DLD1 (cell line): ENCODE results near the gene MED9.

ENCODE experiments used
- in situ Hi-C: cut with HindIII; loops from 2 replicates; pipeline ENCODE4 v1.10.0; 2017; ENCODE audit warnings: low sequenced_read_pairs

MED9 gene

DNA sequence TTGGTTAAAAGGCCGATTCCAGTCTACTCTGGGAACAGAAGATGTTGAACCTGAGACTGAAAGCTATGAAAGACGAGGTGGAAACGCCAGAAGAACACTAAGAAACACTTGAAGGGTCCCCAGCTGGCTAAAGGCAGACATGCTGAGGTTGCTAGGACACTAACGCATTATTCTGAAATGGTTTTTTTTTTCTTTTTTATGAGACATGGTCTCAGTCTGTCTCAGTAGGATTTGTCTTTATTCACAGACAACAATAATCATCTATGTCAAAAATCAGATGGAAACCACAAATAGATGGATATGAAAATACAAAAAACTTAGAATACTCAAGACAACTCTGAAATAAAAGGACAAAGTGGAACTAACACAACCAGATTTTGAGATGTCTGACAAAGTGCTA is 54.4 kb downstream of the MED9 start:
- in situ Hi-C loops = no loop called here

GRCh38 chr17:17532991-17533390 is 56.2 kb downstream of the MED9 start:
- in situ Hi-C loops = no loop called here

GRCh38 chr17:17533901-17534441 is 57.2 kb downstream of the MED9 start:
- in situ Hi-C loops = no loop called here

GRCh38 chr17:17535957-17536356 is 59.2 kb downstream of the MED9 start:
- in situ Hi-C loops = no loop called here

DNA sequence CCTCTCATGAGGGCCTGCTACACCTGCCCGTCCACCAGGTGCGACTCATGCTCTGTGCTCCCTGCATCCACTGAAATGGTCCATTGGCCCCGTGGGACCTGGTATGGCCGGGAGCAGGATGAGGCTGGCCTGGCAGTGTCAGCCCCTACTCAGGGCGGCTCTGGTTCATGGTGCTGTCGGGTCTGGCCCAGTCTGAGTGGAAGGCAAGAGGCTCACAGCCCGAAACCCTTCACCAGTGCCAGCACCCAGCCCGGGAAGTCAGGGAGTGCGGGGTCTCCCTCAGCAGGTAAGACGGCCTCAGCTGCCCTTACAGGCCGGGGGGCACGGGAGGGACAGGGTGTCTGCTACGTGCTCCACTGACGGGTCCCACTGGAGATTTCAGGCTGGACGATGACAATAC is 59.9 kb downstream of the MED9 start:
- in situ Hi-C loops = no loop called here

DNA sequence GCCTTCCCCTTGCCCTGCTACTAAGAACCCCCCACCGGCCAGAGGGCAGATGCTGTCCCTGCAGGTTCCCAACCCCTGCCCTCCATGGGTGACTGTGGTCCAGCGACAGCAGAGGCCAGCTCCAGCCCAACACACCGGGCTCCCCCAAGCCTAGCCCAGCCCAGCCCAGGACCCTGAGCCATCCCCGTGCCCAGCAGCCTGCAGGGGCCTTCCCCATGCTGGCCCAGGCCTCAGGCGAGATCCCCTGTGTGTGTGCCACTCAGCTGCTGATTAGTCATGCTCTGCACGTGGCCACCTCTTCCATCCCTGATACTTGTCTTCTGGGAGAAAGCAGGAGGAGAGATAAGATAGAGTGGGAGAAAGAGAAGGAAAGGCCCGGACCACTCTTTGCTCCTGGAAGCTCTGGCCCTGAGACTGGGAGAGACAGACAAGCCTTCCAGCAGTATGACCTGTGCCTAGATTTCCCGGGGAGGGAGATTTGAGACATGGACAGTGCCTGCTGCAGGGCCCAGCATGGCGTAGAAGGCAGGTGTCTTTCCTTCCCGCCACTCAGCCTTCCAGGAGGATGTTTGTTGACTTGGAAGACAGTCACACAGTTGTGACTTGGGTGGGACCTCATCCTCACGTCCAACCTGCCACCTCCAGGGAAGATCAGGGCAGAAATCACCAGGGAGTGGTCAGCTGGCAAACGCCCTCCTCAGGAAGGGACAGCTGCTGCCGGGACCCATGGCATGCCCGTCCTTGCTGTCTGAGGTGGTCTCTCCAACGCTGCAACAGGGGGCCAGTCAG is 60.7 kb downstream of the MED9 start:
- in situ Hi-C loops = no loop called here

GRCh38 chr17:17538417-17539391 is 61.9 kb downstream of the MED9 start:
- in situ Hi-C loops = no loop called here

DNA sequence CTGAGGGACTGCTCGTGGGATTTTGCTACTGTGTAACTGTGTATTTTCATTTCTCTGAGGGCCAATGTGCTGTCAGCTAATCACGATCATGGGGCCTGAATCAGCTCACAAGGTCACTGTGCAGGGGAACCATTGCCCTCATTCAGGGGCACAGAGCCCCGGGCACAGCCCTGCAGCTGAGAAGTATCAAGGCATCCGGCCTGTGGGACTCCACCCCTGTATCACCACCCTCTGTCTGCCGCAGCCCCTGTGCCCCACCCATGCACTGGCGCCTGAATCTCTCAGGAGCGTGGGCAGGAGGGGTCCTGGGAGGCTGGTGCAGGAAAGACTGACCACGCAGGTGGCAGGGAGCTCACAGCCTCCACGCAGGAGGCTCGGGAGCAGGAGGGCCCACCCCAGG is 62.8 kb downstream of the MED9 start:
- in situ Hi-C loops = no loop called here

DNA sequence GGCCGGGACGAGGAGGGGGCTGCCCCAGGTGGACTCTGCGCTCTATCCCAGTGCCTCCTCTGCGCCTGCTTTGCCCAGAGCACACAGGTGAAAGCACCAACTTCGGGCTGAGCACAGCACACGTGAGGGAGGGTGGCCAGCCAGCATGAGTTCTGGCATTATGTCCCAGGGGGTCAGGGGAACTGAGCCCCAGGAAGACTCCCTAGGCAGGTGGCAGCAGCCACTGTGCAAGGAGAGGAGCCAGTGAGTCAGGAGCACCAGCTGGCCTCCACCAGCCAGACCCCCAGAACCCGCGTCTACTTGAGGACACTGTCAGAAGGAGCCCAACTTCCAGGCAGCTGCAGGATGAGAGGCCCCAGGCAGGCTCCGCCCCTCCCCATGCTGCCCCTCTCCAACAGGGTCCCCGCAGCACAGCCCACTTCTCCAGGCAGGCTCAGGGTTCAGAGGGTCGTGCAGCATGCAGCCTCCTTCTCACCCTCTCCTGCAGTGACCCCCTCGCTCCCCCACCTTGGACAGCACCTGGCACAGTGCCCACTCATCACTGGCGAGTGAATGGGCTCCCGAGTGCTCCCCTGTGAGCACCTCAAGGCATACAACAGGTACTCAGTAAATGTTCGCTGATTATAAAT is 63.6 kb downstream of the MED9 start:
- in situ Hi-C loops = no loop called here

GRCh38 chr17:17540935-17541639 is 64.3 kb downstream of the MED9 start:
- in situ Hi-C loops = no loop called here

GRCh38 chr17:17541640-17542001 is 64.8 kb downstream of the MED9 start:
- in situ Hi-C loops = no loop called here
